Measurements from ENCODE around the gene MICAL3. TPM values are rescaled to one million over a fixed set of nuclear protein-coding genes. Genes with fewer than 3 reads are reported as not detected.

MICAL3 gene
- total RNA-seq, 1 experiment from 2014 or later = 23.7 TPM

DNA sequence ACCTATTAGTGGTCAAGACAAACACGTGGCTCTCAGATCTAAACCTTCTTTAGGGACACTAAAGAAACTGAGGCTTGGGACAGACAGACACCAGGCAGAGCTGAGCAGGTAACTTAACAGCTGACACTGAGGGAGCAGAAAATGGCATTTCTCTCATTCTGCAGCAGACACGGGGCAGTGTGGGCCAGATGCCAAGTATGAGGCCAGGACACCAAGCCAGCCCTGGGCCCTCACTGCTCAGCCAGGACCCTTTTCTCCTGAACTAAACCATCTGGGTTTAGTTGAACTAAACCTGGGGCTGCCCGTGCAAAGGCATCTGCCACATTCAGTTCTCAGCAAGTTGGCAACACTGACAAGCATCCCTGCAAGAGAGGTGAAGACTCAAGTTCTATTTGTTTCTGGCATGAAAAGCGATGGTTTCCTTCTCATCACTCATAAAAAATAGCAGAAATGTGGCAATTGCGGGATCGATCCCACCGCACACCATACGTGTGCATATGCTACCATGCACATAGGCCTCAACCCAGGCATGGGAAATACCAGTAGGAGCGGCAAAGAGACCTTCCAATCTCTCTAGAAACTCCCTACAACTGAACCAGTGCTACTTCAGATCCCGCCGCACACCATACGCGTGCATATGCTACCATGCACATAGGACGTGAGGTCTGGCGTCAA is 150.0 kb downstream of the MICAL3 start:
- Histone ChIP-seq H3K36me3 (ENCODE audit: low read depth, low read length) (peaks cover 8% of the 10 kb centered on the region), H3K4me3 (ENCODE audit: low read length) (no peak overlapping the region), H3K9me2 (replicated peaks; ENCODE audit: low read length) (0 out of 2 replicates have a peak, but pooled peaks cover 4% of the 10 kb centered on the region), H4K20me1 (ENCODE audit: low read length) (peaks cover 7% of the 10 kb centered on the region), H2AFZ (ENCODE audit: low read length) (no peak overlapping the region), H3K79me2 (ENCODE audit: low read length) (no peaks in the 10 kb centered on the region), H3K4me2 (ENCODE audit: low read length) (no peak overlapping the region), H3K27me3 (ENCODE audit: low read length) (no peaks in the 10 kb centered on the region), H3K9me3 (ENCODE audit: low read length) (no peaks in the 10 kb centered on the region), H3K9ac (ENCODE audit: low read length) (no peak overlapping the region), H3K4me1 (ENCODE audit: insufficient read depth, low read length) (no peaks in the 10 kb centered on the region), H3F3A (ENCODE audit: low read length, unreplicated experiment) (no peaks in the 10 kb centered on the region), H3K27ac (ENCODE audit: low read length) (no peak overlapping the region)
- ChIA-PET CTCF (no interaction called here), POLR2A (ENCODE audit: unreplicated experiment) (no interaction called here)
- no peak for ATAC-seq
- no peak for DNase-seq
- TF ChIP-seq, protein P1, sequence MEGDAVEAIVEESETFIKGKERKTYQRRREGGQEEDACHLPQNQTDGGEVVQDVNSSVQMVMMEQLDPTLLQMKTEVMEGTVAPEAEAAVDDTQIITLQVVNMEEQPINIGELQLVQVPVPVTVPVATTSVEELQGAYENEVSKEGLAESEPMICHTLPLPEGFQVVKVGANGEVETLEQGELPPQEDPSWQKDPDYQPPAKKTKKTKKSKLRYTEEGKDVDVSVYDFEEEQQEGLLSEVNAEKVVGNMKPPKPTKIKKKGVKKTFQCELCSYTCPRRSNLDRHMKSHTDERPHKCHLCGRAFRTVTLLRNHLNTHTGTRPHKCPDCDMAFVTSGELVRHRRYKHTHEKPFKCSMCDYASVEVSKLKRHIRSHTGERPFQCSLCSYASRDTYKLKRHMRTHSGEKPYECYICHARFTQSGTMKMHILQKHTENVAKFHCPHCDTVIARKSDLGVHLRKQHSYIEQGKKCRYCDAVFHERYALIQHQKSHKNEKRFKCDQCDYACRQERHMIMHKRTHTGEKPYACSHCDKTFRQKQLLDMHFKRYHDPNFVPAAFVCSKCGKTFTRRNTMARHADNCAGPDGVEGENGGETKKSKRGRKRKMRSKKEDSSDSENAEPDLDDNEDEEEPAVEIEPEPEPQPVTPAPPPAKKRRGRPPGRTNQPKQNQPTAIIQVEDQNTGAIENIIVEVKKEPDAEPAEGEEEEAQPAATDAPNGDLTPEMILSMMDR (conservative IDR thresholded peaks at IDR 0.05; ENCODE audit: low read depth, low read length) = no peak
- no peak for TF ChIP-seq EZH2phosphoT487 (IDR thresholded peaks at IDR 0.05; ENCODE audit: borderline replicate concordance, low read length)
- no peak for TF ChIP-seq EZH2 (IDR thresholded peaks at IDR 0.05; ENCODE audit: low read length, unreplicated experiment)
- BruUV-seq (replicated peaks) = no TSS peak
- intact Hi-C loops (cut with micrococcal nuclease) = no loop called here

GRCh38 chr22:17873804-17874203 is 150.6 kb downstream of the MICAL3 start:
- no peaks in the 10 kb centered on the region for H3K4me1 ChIP-seq (ENCODE audit: insufficient read depth, low read length)
- H3K4me2 ChIP-seq (ENCODE audit: low read length) = no peak overlapping the region
- peaks cover 8% of the 10 kb centered on the region for H3K36me3 ChIP-seq (ENCODE audit: low read depth, low read length)
- H3K27ac ChIP-seq (ENCODE audit: low read length) = no peak overlapping the region
- no peaks in the 10 kb centered on the region for H3K27me3 ChIP-seq (ENCODE audit: low read length)
- no peak overlapping the region for H3K4me3 ChIP-seq (ENCODE audit: low read length)
- ChIA-PET CTCF (no interaction called here), POLR2A (ENCODE audit: unreplicated experiment) (no interaction called here)
- ATAC-seq (no peak), DNase-seq (no peak)
- 0 out of 2 replicates have a peak, but pooled peaks cover 4% of the 10 kb centered on the region for H3K9me2 ChIP-seq (replicated peaks; ENCODE audit: low read length)
- H3K9me3 ChIP-seq (ENCODE audit: low read length) = no peaks in the 10 kb centered on the region
- no peak for TF ChIP-seq EZH2phosphoT487 (IDR thresholded peaks at IDR 0.05; ENCODE audit: borderline replicate concordance, low read length)
- TF ChIP-seq EZH2 (IDR thresholded peaks at IDR 0.05; ENCODE audit: low read length, unreplicated experiment) = no peak
- TF ChIP-seq, protein P1 (conservative IDR thresholded peaks at IDR 0.05; ENCODE audit: low read depth, low read length) = no peak
- BruUV-seq (replicated peaks) = no TSS peak
- no peak overlapping the region for H2AFZ ChIP-seq (ENCODE audit: low read length)
- no peak overlapping the region for H3K9ac ChIP-seq (ENCODE audit: low read length)
- H3K79me2 ChIP-seq (ENCODE audit: low read length) = no peaks in the 10 kb centered on the region
- no peaks in the 10 kb centered on the region for H3F3A ChIP-seq (ENCODE audit: low read length, unreplicated experiment)
- intact Hi-C loops (cut with micrococcal nuclease) = no loop called here
- H4K20me1 ChIP-seq (ENCODE audit: low read length) = peaks cover 7% of the 10 kb centered on the region

DNA sequence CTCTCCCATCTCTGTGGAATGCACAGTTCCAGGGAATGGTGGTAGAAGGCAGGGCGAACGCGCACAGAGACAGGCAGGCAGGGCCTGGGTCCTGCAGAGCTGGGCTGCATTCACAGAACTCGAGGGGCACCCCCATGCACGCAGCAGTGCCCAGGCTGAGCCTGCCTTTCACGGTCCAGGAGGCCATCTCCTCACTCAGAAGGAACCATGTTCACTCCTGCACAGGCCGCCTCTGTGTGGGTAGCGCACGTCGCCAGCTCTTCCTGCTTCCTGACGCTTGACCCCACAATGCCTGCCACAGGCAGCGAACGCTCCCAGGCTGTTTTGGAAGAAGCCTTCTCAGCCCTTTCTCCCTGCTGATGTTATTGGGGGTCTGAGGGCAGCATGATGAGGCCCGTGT is 151.2 kb downstream of the MICAL3 start:
- no peak overlapping the region for H2AFZ ChIP-seq (ENCODE audit: low read length)
- CTCF ChIA-PET = no interaction called here
- no peak overlapping the region for H3K4me2 ChIP-seq (ENCODE audit: low read length)
- intact Hi-C loops (cut with micrococcal nuclease) = no loop called here
- H3K4me3 ChIP-seq (ENCODE audit: low read length) = no peak overlapping the region
- H3K9me2 ChIP-seq (replicated peaks; ENCODE audit: low read length) = 0 out of 2 replicates have a peak, but pooled peaks cover 4% of the 10 kb centered on the region
- no peaks in the 10 kb centered on the region for H3F3A ChIP-seq (ENCODE audit: low read length, unreplicated experiment)
- no peaks in the 10 kb centered on the region for H3K9me3 ChIP-seq (ENCODE audit: low read length)
- no TSS peak for BruUV-seq (replicated peaks)
- peaks cover 8% of the 10 kb centered on the region for H3K36me3 ChIP-seq (ENCODE audit: low read depth, low read length)
- H3K27ac ChIP-seq (ENCODE audit: low read length) = no peak overlapping the region
- ATAC-seq (no peak), DNase-seq (no peak)
- H3K9ac ChIP-seq (ENCODE audit: low read length) = no peak overlapping the region
- TF ChIP-seq, protein P1 (conservative IDR thresholded peaks at IDR 0.05; ENCODE audit: low read depth, low read length) = no peak
- TF ChIP-seq EZH2phosphoT487 (IDR thresholded peaks at IDR 0.05; ENCODE audit: borderline replicate concordance, low read length) (no peak), EZH2 (IDR thresholded peaks at IDR 0.05; ENCODE audit: low read length, unreplicated experiment) (no peak)
- POLR2A ChIA-PET (ENCODE audit: unreplicated experiment) = no interaction called here
- no peaks in the 10 kb centered on the region for H3K27me3 ChIP-seq (ENCODE audit: low read length)
- H3K4me1 ChIP-seq (ENCODE audit: insufficient read depth, low read length) = no peaks in the 10 kb centered on the region
- peaks cover 7% of the 10 kb centered on the region for H4K20me1 ChIP-seq (ENCODE audit: low read length)
- H3K79me2 ChIP-seq (ENCODE audit: low read length) = no peaks in the 10 kb centered on the region
